HG03097 (cell line): ENCODE results near the gene UTP4.
"Not testable (repeated sequence)": the region's sequence is repeated elsewhere in the genome, so short reads cannot be mapped to it uniquely, and the experiment has no call there.

Experiments used
- ATAC-seq: cut with Tn5 transposase; IDR thresholded peaks from one replicate; pipeline ENCODE4 v1.9.1; 2021; ENCODE audit not compliant: unreplicated experiment, low FRiP score

Gene UTP4

DNA sequence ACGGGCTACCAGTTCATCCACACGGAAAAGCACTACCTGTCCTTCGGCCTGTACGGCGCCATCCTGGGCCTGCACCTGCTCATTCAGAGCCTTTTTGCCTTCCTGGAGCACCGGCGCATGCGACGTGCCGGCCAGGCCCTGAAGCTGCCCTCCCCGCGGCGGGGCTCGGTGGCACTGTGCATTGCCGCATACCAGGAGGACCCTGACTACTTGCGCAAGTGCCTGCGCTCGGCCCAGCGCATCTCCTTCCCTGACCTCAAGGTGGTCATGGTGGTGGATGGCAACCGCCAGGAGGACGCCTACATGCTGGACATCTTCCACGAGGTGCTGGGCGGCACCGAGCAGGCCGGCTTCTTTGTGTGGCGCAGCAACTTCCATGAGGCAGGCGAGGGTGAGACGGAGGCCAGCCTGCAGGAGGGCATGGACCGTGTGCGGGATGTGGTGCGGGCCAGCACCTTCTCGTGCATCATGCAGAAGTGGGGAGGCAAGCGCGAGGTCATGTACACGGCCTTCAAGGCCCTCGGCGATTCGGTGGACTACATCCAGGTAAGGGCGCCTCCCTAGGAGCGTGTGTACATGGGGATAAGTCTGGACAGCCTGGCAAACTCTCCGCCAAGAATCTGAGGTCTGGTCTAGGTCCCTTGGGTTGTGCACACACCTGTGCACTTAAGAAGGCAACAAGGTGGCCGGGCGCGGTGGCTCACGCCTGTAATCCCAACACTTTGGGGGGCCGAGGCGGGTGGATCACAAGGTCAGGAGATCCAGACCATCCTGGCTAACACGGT, 22.8 kb upstream of the UTP4 start:
- ATAC-seq, result no peak

DNA sequence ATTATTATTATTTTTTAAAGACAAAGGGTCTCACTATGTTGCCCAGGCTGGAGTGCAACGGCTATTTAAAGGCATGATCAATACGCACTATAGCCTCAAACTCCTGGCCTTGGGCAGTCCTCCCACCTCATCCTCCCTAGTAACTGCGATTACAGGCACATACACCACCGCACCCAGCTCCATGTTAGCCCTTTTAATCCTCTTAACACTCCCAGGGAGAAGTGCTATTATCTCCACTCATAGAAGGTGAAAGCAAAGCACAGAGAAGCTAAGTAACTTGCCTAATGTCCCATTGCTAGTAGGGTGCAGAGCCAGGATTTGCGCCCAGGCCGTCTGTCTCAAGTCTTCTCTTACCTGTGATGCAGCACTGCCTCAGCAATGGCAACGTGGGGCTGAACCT, 22.0 kb upstream of the UTP4 start:
- ATAC-seq, result no peak

DNA sequence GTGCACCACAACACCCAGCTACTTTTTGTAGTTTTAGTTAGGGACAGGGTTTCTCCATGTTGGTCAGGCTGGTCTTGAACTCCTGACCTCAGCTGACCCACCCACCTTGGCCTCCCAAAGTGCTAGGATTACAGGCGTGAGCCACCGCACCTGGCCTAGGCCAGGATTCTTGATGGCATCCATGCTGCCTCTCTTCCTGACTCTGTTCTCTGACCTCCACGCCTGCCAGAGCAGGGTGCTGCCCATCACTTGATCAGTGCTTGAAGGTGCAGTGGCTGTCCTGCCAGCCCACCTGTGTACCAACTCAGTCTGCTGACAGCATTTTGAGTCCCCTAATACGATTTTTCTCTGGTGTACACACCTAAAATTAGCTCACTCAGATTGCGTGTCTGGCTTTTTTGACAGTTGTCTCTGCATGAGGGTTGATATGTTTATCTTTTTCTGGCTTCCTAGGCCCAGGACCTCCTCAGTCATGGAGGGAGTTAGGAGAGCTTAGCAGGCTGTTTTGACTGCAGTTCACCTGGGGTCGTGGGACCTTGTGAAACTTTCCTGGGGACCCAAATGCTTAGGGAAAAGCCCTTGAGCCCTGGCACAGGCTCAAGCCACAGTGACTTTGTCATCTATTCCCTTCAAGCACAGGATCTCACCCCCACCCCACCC, 21.1 kb upstream of the UTP4 start:
- no peak for ATAC-seq

DNA sequence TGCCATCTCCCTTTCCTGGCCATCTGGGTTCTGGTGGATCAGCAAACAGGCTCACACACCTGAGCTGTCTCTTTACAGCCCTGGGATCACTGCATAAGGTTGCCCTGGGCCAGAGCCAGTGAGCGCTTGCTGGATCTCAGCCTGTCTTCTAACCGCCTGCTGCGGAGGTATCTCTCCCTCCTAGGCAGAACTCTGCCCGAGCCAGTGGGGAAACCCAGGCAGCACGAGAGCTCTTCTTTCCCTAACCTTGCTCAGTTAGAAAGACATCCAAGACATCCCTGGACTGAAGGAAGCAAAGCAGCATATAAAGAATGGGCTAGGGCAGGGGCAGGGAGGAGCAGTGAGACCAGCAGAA, 20.6 kb upstream of the UTP4 start:
- ATAC-seq, result no peak

DNA sequence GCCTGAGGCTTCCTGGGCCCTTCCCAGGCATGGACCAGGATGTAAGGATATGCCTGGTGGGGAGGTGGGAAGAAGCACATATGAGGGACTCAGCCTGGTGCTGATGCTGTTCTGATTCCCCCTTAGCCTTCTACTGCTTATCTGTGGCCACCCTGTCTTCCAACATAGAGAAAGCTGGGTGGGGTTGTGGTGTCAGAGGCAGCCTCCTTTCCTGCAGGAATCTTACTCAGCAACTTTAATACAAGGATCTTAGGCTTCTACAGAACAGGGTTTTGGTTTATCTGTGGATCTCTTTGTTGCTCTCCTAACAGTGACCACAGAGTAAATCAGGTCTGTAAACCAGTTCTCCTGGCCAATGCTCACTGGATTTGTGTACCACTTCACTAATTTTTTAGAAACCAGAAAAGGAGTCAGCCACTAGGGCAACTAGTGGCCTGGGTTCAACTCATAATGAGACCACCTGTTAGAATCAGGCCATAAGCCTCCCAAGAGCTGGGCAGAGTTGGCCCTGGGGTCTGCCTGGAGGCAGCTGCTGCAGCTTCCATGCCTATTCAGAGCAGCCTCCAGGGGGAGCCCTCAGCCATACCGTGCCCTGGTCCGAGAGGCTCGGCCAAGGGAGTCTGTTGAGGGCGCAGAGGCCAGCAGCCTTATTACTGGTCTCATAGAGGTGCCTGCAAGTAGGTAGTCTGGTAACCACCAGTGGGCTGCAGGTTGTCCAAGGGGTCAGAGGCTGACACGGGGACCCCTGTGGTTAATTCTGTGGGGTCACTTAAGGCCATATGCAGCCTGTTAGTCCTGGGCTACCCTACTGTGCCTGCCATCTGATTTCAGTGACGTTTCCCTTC, 19.9 kb upstream of the UTP4 start:
- ATAC-seq, result no peak

GRCh38 chr16:69113216-69113615, 19.2 kb upstream of the UTP4 start:
- no peak for ATAC-seq

GRCh38 chr16:69114346-69114975, 18.0 kb upstream of the UTP4 start:
- ATAC-seq, result no peak

DNA sequence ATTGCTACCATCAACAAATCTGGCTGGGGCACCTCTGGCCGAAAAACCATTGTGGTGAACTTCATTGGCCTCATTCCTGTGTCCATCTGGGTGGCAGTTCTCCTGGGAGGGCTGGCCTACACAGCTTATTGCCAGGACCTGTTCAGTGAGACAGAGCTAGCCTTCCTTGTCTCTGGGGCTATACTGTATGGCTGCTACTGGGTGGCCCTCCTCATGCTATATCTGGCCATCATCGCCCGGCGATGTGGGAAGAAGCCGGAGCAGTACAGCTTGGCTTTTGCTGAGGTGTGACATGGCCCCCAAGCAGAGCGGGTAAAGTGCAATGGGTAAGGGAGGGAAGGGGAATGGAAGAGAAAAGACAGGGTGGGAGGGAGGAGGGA, 17.5 kb upstream of the UTP4 start:
- no peak for ATAC-seq

DNA sequence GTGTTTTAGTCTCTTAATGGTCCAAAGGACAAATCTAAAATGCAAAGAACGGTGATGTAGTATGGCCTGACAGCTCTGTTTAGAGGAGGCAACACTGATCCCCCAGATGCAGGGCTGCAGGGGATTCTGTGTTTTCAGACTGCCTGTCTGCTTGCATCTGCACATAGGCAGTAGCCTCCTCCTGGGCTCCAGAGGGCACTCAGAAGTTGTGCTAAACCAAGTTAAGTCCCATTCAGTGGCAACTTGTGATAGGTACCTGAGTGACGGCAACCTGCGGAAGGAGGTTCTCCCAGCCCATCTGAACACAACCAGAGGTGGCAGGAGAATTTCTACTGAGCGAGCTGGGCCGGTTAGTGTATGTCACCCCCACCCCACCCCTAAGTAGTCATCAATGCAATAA, 17.1 kb upstream of the UTP4 start:
- ATAC-seq, result no peak

GRCh38 chr16:69115837-69116236, 16.6 kb upstream of the UTP4 start:
- no peak for ATAC-seq

GRCh38 chr16:69116256-69116875, 16.1 kb upstream of the UTP4 start:
- no peak for ATAC-seq

DNA sequence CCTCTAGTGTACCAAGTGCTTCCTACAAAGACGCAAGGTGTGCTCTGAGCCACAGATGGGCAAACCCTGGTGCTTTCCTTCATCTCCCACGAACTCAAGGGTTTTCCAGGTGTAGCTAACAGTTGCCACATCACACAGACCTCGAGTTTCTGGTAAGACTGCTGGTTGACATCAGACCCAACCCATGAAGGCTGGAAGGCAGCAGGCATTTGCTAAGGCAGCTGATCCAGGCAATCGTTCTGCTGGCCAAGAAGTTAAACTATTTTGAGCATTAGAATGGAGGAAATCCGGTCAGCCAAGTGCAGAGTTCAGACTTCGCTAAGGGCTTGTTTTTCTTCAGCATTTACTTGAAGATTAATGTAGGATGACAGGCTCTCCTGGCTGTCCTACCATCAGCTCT, 15.5 kb upstream of the UTP4 start:
- ATAC-seq, result no peak

- no peak for ATAC-seq
Measured at GRCh38 chr16:69118468-69118867, 14.0 kb upstream of the UTP4 start.

GRCh38 chr16:69118994-69119393, 13.5 kb upstream of the UTP4 start:
- ATAC-seq, result no peak

DNA sequence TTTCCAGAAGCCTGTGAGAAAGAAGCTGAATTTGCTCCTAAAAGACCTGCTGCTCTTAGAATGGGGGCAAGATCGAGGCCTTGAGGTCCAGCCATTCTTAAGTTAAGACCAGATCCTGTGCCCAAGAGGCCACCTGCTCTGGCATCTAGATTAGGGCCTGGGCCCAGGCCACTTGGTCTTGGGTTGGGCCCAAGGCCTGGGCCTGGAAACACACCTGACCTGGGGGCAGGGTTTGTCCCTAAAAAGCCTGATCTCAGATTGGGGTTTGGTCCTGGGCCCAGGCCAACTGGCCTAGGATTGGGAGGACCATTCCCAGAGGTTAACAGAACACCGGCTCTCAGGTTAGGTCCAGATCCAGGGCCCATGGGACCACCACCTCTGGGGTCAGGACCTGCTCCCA, 12.9 kb upstream of the UTP4 start:
- no peak for ATAC-seq

DNA sequence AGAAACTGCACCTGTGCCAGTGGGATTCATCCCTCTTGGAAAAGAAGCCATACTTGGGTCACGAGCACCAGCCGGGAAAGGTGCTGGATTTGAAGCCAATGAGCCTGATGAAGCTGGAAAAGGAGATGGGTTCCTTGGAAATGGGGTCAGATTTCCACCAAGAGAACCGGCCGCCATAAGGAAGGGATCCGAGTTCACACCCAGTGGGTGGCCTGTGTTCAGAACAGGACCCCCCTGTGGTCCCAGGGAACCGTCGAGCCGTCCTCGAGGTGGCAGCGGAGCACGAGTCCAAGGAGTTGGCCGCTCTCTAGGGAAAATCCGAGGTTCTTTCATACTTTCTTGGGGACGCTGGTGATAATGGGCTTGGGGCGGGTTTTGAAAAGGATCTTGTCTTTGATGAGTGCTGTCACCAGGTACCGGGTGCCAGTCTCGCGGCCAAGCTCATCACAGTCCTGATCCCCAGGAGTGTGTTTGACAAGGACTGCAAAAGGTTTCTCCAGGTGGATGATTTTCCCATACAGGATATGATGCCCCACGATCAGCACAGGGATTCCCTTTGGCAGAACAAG, 12.3 kb upstream of the UTP4 start:
- ATAC-seq, result no peak

DNA sequence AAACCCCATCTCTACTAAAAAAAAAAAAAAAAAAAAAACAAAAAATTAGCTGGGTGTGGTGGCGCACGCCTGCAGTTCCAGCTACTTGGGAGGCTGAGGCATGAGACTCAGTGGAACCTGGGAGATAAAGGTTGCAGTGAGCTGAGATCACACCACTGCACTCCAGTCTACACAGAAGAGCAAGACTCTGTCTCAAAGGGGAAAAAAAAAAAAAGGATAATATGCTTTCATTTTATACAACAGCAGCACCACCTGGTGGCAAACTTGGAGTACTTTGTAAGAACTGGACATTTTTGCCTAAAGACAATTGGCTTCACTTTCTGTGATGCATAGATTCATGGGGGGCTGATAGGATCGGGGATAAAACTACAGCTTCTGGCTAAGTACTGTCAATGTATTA, 8.5 kb upstream of the UTP4 start:
- no peak for ATAC-seq

DNA sequence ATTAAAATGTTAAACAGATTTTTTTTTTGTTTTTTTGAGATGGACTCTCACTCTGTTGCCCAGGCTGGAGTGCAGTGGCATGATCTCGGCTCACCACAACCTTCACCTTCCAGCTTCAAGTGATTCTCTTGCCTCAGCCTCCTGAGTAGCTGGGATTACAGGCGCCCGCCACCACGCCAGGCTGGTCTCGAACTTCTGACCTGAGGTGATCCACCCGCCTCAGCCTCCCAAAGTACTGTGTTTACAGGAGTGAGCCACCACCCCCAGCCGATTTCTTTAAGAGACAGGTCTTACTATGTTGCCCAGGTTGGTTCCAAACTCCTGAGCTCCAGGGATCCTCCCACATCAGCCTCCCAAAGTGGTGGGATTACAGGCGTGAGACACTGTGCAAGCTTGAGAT, 8.0 kb upstream of the UTP4 start:
- not testable (repeated sequence) for ATAC-seq

- not testable (repeated sequence) for ATAC-seq
Measured at GRCh38 chr16:69124961-69125360, 7.5 kb upstream of the UTP4 start.

DNA sequence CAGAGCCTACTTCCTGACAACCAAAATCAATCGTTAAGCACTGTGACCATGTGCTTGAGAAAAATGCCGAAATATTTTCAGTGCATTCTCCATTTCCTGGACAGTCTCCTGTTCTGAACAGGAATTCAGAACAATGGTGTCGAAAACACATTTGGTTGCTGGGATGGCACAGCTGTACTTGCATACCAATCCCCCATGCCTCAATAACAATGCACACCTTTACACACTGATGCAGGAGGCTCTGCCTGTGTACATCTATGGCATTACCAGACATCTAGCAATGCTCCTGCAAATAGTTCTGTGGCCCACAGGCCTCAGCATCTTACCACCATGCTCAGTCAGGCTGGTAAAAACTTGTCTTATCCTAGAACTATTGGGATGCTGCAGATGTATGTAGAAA, 6.2 kb upstream of the UTP4 start:
- ATAC-seq, result no peak
